ENCODE measurements around the gene ANKRD65. TPM values are rescaled to one million over a fixed set of nuclear protein-coding genes. Genes with fewer than 3 reads are reported as not detected.

The ANKRD65 gene
- total RNA-seq, 2 donors from 2014 or later: 2.4 to 7.4 TPM

- DNase-seq (ENCODE audit: low spot score): no peak
- intact Hi-C loops (cut with DNase I): no loop called here
Observed at GRCh38 chr1:1380860-1381259, 40.2 kb downstream of the ANKRD65 start.

DNA sequence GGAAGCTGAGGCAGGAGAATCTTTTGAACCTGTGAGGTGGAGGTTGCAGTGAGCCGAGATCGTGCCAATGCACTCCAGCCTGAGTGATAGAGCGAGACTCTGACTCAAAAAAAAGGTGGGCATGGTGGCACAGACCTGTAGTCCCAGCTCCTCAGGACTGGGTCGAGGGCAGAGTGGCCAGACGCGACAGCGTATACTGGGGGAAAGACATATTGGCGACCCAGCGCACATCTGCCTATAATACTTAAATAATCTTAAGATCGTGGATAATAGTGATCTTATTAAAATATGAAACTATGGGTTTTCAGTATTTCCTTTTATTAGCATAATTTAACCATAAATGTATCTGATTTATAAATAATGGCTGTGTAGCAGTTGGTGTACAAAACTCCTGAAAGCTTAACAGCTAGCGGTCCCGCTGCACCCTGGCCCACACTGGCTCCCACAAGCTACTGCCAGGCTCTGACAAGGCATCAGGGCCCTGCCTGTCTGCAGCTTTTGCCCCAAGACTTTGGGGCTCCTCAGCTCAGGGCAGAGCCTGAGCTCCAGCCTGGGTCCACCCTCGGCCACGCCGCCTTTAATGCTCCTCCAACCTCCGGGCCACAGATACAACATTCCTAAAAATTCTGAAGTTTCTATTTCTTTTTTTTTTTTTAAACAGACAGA lies 43.4 kb downstream of the ANKRD65 start:
- intact Hi-C loops (cut with DNase I): loop anchor here in 1 of 2 donors (10.0 kb wide), 1 partner anchor 127 kb away; no protein-coding TSS in a partner anchor
- DNase-seq (ENCODE audit: low spot score): no peak

DNA sequence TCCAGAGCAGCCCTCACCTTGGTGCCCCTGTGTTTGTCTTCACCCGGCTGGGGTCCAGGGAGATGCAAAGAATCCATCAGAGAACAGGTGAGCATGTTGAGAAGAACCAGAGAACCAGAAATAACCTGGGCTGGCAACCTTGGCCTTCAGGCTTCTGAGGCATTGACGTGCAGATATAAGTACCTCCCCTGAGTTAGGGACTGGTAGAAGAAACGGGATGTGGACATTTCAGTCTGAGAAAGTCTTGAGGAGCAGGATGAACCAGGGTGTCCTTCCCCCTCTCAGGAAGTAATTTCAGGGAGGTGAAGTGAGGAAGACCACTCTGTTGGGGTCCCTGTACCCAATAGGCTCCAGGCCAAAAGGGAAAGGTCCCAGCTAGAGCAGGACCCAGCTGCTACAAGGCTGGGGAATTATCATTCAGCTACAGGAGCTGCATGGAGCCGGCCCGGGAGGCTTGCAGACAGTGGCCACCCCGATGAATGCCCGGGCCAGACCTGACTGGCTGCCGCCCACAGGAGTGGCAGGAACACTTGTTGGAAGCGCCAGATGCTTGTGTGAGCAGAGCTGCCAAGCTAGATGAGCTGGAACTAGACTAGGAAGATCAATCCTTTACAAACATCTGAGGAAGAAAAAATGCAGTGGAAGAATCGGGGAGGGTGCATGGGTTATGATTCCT lies 44.4 kb downstream of the ANKRD65 start:
- intact Hi-C loops (cut with DNase I): loop anchor here in 1 of 2 donors (10.0 kb wide), 1 partner anchor 128 kb away; no protein-coding TSS in a partner anchor
- DNase-seq (ENCODE audit: low spot score): peak; percentile 72

DNA sequence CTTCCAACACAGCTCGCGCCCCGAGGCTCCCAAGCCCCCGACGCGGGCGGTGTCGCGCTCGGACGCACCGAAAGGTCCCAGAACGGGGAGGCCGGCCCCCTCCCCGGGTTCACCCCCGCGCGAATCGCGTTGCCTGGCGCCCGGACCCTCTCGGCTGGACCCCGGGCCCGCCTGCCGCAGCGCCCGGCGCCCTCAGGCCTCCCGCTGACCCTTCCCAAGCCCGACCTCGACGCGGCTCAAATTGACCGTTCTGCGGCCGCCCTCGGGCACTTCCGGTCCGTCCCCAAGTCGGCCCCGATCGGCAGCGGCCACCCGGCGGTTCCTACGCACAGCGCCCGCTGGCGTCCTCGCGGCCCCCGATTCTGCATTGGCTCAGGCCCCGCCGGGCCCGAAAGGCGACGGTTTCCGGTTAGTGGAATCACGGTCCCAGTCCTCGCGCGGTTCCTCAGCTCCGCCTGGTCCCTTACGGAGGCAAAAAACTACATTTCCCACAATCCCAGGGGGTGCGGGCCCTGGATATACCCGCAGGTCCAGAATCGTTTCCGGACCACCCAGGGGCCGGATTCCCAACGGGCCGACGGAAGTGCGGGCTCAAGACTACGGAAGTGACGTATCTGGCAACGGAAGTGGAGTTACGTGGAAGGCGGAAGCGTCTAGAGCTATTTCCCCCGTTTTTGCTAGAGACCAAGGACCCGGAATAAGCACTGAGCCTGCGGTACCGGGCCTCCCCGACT lies 46.0 kb downstream of the ANKRD65 start, which contains the start of gene AURKAIP1:
AURKAIP1 (minus strand) TSS at position 279 of the 734 bp plus-strand sequence. CDS start 451 bp downstream, outside the sequence.
- intact Hi-C loops (cut with DNase I): loop anchor here in 1 of 2 donors (10.0 kb wide), 1 partner anchor 130 kb away; no protein-coding TSS in a partner anchor

GRCh38 chr1:1374589-1374928 lies 46.5 kb downstream of the ANKRD65 start:
- DNase-seq (ENCODE audit: low spot score): no peak
- intact Hi-C loops (cut with DNase I): loop anchor here in 1 of 2 donors (10.0 kb wide), 1 partner anchor 130 kb away; no protein-coding TSS in a partner anchor

More for the DNA sequence above, 46.0 kb downstream of the ANKRD65 start, which contains the start of gene AURKAIP1:
- DNase-seq (ENCODE audit: low spot score): peak; percentile 99

- intact Hi-C loops (cut with DNase I): loop anchor here in 1 of 2 donors (10.0 kb wide), 1 partner anchor 131 kb away; no protein-coding TSS in a partner anchor
- peak; percentile 80 for DNase-seq (ENCODE audit: low spot score)
Observed at GRCh38 chr1:1373815-1374588, 47.1 kb downstream of the ANKRD65 start.

- intact Hi-C loops (cut with DNase I): loop anchor here in 1 of 2 donors (10.0 kb wide), 1 partner anchor 132 kb away; no protein-coding TSS in a partner anchor
- DNase-seq (ENCODE audit: low spot score): peak; percentile 79
Observed at GRCh38 chr1:1373051-1373814, 47.8 kb downstream of the ANKRD65 start.

GRCh38 chr1:1371746-1372711 lies 49.0 kb downstream of the ANKRD65 start:
- DNase-seq (ENCODE audit: low spot score): peak; percentile 88
- intact Hi-C loops (cut with DNase I): loop anchor here in 1 of 2 donors (10.0 kb wide), 1 partner anchor 133 kb away; no protein-coding TSS in a partner anchor

- intact Hi-C loops (cut with DNase I): loop anchor here in 1 of 2 donors (10.0 kb wide), 1 partner anchor 133 kb away; no protein-coding TSS in a partner anchor
- DNase-seq (ENCODE audit: low spot score): no peak
Observed at GRCh38 chr1:1371364-1371745, 49.7 kb downstream of the ANKRD65 start.

DNA sequence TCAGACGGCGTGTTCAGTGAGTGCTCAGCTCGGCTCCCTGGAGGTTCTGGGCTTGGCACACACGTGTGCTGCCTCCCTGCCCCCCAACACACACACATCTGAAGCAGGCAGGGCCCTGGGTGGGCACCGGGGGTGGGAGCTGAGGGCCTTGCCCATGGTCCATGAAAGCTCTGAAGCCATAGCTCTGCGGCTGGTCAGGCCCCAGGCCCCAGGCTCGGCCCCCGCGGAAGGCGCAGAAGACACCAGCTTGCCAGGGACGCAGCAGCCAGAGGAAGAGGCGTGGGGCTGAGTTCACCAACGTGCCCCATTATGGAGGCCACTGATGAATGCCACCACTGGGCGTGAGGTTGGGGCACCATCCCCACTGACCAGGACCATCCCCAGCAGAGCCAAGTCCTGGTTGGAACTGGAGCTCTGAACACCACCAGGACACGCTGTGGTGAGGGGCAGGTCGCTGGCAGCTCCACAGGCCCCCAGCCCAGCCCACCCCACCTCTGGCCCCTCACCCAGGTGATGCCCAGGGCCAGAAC lies 50.2 kb downstream of the ANKRD65 start:
- peak; percentile 83 for DNase-seq (ENCODE audit: low spot score)
- intact Hi-C loops (cut with DNase I): loop anchor here in 1 of 2 donors (10.0 kb wide), 1 partner anchor 134 kb away; no protein-coding TSS in a partner anchor

GRCh38 chr1:1370094-1370493 lies 51.0 kb downstream of the ANKRD65 start:
- DNase-seq (ENCODE audit: low spot score): peak; percentile 53
- intact Hi-C loops (cut with DNase I): loop anchor here in 1 of 2 donors (10.0 kb wide), 1 partner anchor 135 kb away; no protein-coding TSS in a partner anchor

Other genes with a start within 250 kb of the ANKRD65 start
- under 1 TPM in 1 of 2 donors, not detected in 1; 0.19 TPM for gene TTLL10, start 247.4 kb downstream of the ANKRD65 start, total RNA-seq
- under 1 TPM; 0.33 to 0.93 TPM for gene TNFRSF18, start 214.7 kb downstream of the ANKRD65 start, total RNA-seq
- gene TNFRSF4, start 207.1 kb downstream of the ANKRD65 start, total RNA-seq: 1 to 10 TPM; 2.0 to 2.8 TPM
- gene SDF4, start 189.3 kb downstream of the ANKRD65 start, total RNA-seq: 100 to 1,000 TPM; 121 to 151 TPM
- gene B3GALT6, start 189.0 kb downstream of the ANKRD65 start, total RNA-seq: 10 to 100 TPM in 1 of 2 donors, 1 to 10 TPM in 1; 9.9 to 10.3 TPM
- 1 to 10 TPM; 1.9 to 4.1 TPM for gene C1QTNF12, start 174.6 kb downstream of the ANKRD65 start, total RNA-seq
- gene UBE2J2, start 147.4 kb downstream of the ANKRD65 start, total RNA-seq: 10 to 100 TPM; 29.0 to 32.0 TPM
- 1 to 10 TPM; 1.8 to 6.1 TPM for gene SCNN1D, start 140.8 kb downstream of the ANKRD65 start, total RNA-seq
- 10 to 100 TPM; 40.9 to 50.9 TPM for gene ACAP3, start 113.3 kb downstream of the ANKRD65 start, total RNA-seq
- 10 to 100 TPM in 1 of 2 donors, 1 to 10 TPM in 1; 8.3 to 10.5 TPM for gene PUSL1, start 112.7 kb downstream of the ANKRD65 start, total RNA-seq
- 10 to 100 TPM; 61.8 to 65.6 TPM for gene INTS11, start 96.6 kb downstream of the ANKRD65 start, total RNA-seq
- 10 to 100 TPM; 11.6 to 14.1 TPM for gene CPTP, start 96.5 kb downstream of the ANKRD65 start, total RNA-seq
- under 1 TPM in 1 of 2 donors, not detected in 1; 0.09 TPM for gene TAS1R3, start 90.0 kb downstream of the ANKRD65 start, total RNA-seq
- 10 to 100 TPM; 45.9 to 61.9 TPM for gene DVL1, start 71.9 kb downstream of the ANKRD65 start, total RNA-seq
- gene MXRA8, start 62.7 kb downstream of the ANKRD65 start, total RNA-seq: 100 to 1,000 TPM; 104 to 174 TPM
- gene AURKAIP1, start 46.1 kb downstream of the ANKRD65 start, total RNA-seq: 10 to 100 TPM; 70.9 to 78.8 TPM
- gene CCNL2, start 21.9 kb downstream of the ANKRD65 start, total RNA-seq: 100 to 1,000 TPM; 102 to 109 TPM
- 10 to 100 TPM; 69.7 to 75.0 TPM for gene MRPL20, start 14.0 kb downstream of the ANKRD65 start, total RNA-seq
- gene VWA1, start 14.4 kb upstream of the ANKRD65 start, total RNA-seq: 10 to 100 TPM; 59.8 to 67.7 TPM
- gene ATAD3C, start 28.4 kb upstream of the ANKRD65 start, total RNA-seq: under 1 TPM; 0.14 to 0.83 TPM
- 10 to 100 TPM in 1 of 2 donors, 1 to 10 TPM in 1; 8.5 to 13.1 TPM for gene ATAD3B, start 50.5 kb upstream of the ANKRD65 start, total RNA-seq
- 10 to 100 TPM; 12.2 to 14.2 TPM for gene ATAD3A, start 90.9 kb upstream of the ANKRD65 start, total RNA-seq
- 1 to 10 TPM; 3.9 to 7.8 TPM for gene TMEM240, start 119.3 kb upstream of the ANKRD65 start, total RNA-seq
- gene SSU72, start 153.6 kb upstream of the ANKRD65 start, total RNA-seq: 10 to 100 TPM; 60.7 to 66.0 TPM
- gene FNDC10, start 178.9 kb upstream of the ANKRD65 start, total RNA-seq: 1 to 10 TPM; 1.2 to 3.6 TPM
- 10 to 100 TPM; 29.4 to 35.9 TPM for gene MIB2, start 194.2 kb upstream of the ANKRD65 start, total RNA-seq
- 10 to 100 TPM; 36.1 to 78.5 TPM for gene MMP23B, start 210.9 kb upstream of the ANKRD65 start, total RNA-seq
- gene CDK11B, start 237.7 kb upstream of the ANKRD65 start, total RNA-seq: 10 to 100 TPM; 19.4 to 24.3 TPM

Data from posterior vena cava (tissue), 2 donors.